Endodermal cell (in vitro differentiated cells): ENCODE data around the gene DNM2. TPM values are rescaled to one million over a fixed set of nuclear protein-coding genes. Genes with fewer than 3 reads are reported as not detected.
A peak's percentile ranks its signal among the peaks of the same experiment; 100 is the strongest.
"Not testable (repeated sequence)": the region's sequence is repeated elsewhere in the genome, so short reads cannot be mapped to it uniquely, and the experiment has no call there.

Source experiments
- DNase-seq: peaks from one replicate; pipeline ENCODE4 v3.0.0-alpha.2; 2017
- H3K27ac ChIP-seq: 2 replicates; pipeline ENCODE4 v1.5.1; 2013; ENCODE audit warnings: mild to moderate bottlenecking, low read depth, low read length, moderate library complexity
- H3K27me3 ChIP-seq: 2 replicates; pipeline ENCODE4 v1.6.1; 2013; ENCODE audit warnings: mild to moderate bottlenecking, low read length, moderate library complexity; ENCODE audit not compliant: insufficient read depth, control insufficient read depth, poor library complexity, severe bottlenecking
- H3K36me3 ChIP-seq: 2 replicates; pipeline ENCODE4 v1.7.0; 2013; ENCODE audit warnings: mild to moderate bottlenecking, low read length, moderate library complexity; ENCODE audit not compliant: control insufficient read depth, insufficient read depth
- H3K4me1 ChIP-seq: one replicate; pipeline ENCODE4 v1.7.0; 2013; ENCODE audit warnings: low read length; ENCODE audit not compliant: control insufficient read depth, insufficient read depth
- H3K4me3 ChIP-seq: 2 replicates; pipeline ENCODE4 v1.5.1; 2013; ENCODE audit warnings: mild to moderate bottlenecking, low read length, moderate library complexity
- H3K9ac ChIP-seq: 2 replicates; pipeline ENCODE4 v1.6.1; 2013; ENCODE audit warnings: mild to moderate bottlenecking, low read length, moderate library complexity; ENCODE audit not compliant: poor library complexity, severe bottlenecking; ENCODE audit errors: extremely low read depth
- H3K9me3 ChIP-seq: 2 replicates; pipeline ENCODE4 v1.6.1; 2013; ENCODE audit warnings: mild to moderate bottlenecking, low read length, moderate library complexity; ENCODE audit not compliant: control insufficient read depth
- H3K27ac Mint-ChIP-seq: 2 replicates; pipeline ENCODE4 v1.8.0; 2020; ENCODE audit warnings: mixed read lengths
- H3K27me3 Mint-ChIP-seq: 2 replicates; pipeline ENCODE4 v1.8.0; 2021; ENCODE audit warnings: mild to moderate bottlenecking, mixed read lengths; ENCODE audit not compliant: insufficient read depth
- H3K36me3 Mint-ChIP-seq: 2 replicates; pipeline ENCODE4 v1.8.0; 2020; ENCODE audit warnings: low read depth, mixed read lengths
- H3K4me1 Mint-ChIP-seq: 2 replicates; pipeline ENCODE4 v1.8.0; 2020; ENCODE audit warnings: mixed read lengths
- H3K4me3 Mint-ChIP-seq: 2 replicates; pipeline ENCODE4 v1.8.0; 2020; ENCODE audit warnings: mild to moderate bottlenecking, moderate library complexity, mixed read lengths
- H3K9me3 Mint-ChIP-seq: 2 replicates; pipeline ENCODE4 v1.8.0; 2020; ENCODE audit warnings: mild to moderate bottlenecking, mixed read lengths
- CTCF ChIP-seq: fragments of 200-600 bp; sonication (generic); conservative IDR thresholded peaks from 2 replicates; pipeline ENCODE4 v1.5.0; 2021; ENCODE audit warnings: antibody characterized with exemption, mild to moderate bottlenecking
- WGBS, 2 experiments: methylation state at CpG; one replicate each; pipeline versions ENCODE4 v1.1.5 to v1.1.7; 2013; ENCODE audit warnings: missing lambda C conversion rate in 2 of 2, mixed read lengths in 1 of 2; ENCODE audit not compliant: insufficient coverage in 1 of 2, insufficient read length in 1 of 2; 5-methylcytosine and 5-hydroxymethylcytosine counted together
- total RNA-seq, 2 donors: library from RNA; stranded (reverse); fragmentation: NEBNext Ultra II Directional in 1 of 2; extraction: Animal tissue kit (Norgen Biotek cat#: 25700) in 1 of 2; gene quantifications; 2 replicates in 1 of 2; 3 replicates in 1 of 2; pipeline ENCODE4 v1.2.1, GENCODE V29; 2021

Gene DNM2
- total RNA-seq, 2 donors from 2014 or later = 118 to 136 TPM

- no peak overlapping the region for H3K4me3 Mint-ChIP-seq
- H3K9me3 Mint-ChIP-seq = no peaks in the 10 kb centered on the region
- H3K27ac Mint-ChIP-seq = no peak overlapping the region
- Histone ChIP-seq H3K27ac (no peak overlapping the region), H3K9ac (no peak overlapping the region), H3K4me1 (no peaks in the 10 kb centered on the region), H3K36me3 (no peaks in the 10 kb centered on the region), H3K9me3 (no peaks in the 10 kb centered on the region), H3K27me3 (no peaks in the 10 kb centered on the region), H3K4me3 (no peak overlapping the region)
- H3K27me3 Mint-ChIP-seq = no peaks in the 10 kb centered on the region
- peak; percentile 42 for DNase-seq
- WGBS, 2 experiments = 92 to 97% methylated on average over 6 to 10 of the region's 10 CpGs
- no peak for TF ChIP-seq CTCF
- H3K36me3 Mint-ChIP-seq = peaks cover 3% of the 10 kb centered on the region
- peaks cover 12% of the 10 kb centered on the region for H3K4me1 Mint-ChIP-seq
Measured at GRCh38 chr19:10868872-10869547, 151.1 kb downstream of the DNM2 start.

DNA sequence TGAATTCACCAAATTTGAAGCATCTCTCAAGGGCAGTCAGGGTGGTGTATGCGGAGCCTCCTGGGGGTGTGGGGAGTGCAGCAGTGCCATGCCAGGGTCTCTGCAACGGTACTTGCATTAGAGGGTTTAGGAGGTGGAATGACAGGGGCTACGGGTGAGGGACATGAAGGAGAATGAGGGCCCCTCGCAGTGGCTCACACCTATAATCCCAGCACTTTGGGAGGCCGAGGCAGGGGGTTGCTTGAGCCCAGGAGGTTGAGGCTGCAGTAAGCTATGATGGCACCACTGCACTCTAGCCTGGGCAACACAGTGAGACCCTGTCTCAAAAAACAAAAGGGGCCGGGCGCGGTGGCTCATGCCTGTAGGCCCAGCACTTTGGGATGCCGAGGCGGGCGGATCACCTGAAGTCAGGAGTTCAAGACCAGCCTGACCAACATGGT lies 152.0 kb downstream of the DNM2 start:
- H3K9me3 ChIP-seq, H3K4me3 ChIP-seq, H3K4me1 ChIP-seq, H3K36me3 Mint-ChIP-seq, H3K9me3 Mint-ChIP-seq, H3K36me3 ChIP-seq, H3K27me3 Mint-ChIP-seq, H3K27me3 ChIP-seq, H3K9ac ChIP-seq, H3K27ac ChIP-seq: not testable (repeated sequence)
- 92 to 98% methylated on average over 8 to 11 of the region's 11 CpGs for WGBS, 2 experiments
- Mint-ChIP-seq H3K27ac (peak overlapping the region; percentile 39), H3K4me3 (peak overlapping the region; percentile 65), H3K4me1 (peaks cover 11% of the 10 kb centered on the region)
- peak; percentile 49 for DNase-seq

DNA sequence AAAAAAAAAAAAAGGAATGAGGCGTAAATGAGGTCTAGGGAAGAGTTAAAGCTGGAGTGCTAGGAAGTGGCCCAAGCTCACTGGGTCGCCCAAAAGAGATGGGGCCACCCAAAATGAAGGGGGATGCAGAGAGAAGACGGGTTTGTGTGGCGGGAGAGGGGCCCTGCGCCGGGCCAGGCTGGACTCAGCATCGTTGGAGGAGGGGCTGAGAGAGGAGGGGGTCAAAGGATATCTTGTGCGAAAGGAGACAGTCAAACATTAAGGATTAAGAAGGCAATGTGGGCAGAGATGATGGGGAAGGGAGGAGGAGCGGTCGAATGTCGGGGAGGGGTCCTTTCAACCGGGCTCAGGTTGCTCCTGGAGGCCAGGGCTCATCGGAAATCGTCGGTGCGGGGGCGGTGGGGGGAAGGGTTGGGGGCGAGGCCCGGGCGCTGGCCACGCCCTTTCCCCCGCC lies 152.6 kb downstream of the DNM2 start:
- Mint-ChIP-seq H3K36me3 (peaks cover 10% of the 10 kb centered on the region), H3K4me1 (peaks cover 11% of the 10 kb centered on the region), H3K9me3 (no peaks in the 10 kb centered on the region), H3K4me3 (peak overlapping the region; percentile 65), H3K27ac (peak overlapping the region; percentile 97), H3K27me3 (no peaks in the 10 kb centered on the region)
- no peak for TF ChIP-seq CTCF
- H3K9ac ChIP-seq = no peak overlapping the region
- no peaks in the 10 kb centered on the region for H3K9me3 ChIP-seq
- H3K27me3 ChIP-seq = no peaks in the 10 kb centered on the region
- peaks cover 3% of the 10 kb centered on the region for H3K36me3 ChIP-seq
- peak overlapping the region; percentile 88 for H3K27ac ChIP-seq
- 5 to 6% methylated on average over 6 to 16 of the region's 22 CpGs for WGBS, 2 experiments
- DNase-seq = no peak
- H3K4me1 ChIP-seq = no peaks in the 10 kb centered on the region
- peak overlapping the region; percentile 71 for H3K4me3 ChIP-seq
